ENCODE measurements around the gene VWF. TPM values are rescaled to one million over a fixed set of nuclear protein-coding genes. Genes with fewer than 3 reads are reported as not detected.

Gene VWF
- total and polyA plus RNA-seq, 5 donors: 144 to 388 (median 242) TPM

GRCh38 chr12:6086316-6086715 is 38.2 kb downstream of the VWF start:
- 87% methylated on average over 2 of the region's 2 CpGs for WGBS
- no peak for DNase-seq
- Histone ChIP-seq H3K9me3 (ENCODE audit: control insufficient read depth, low read length) (no peaks in the 10 kb centered on the region), H3K4me1 (ENCODE audit: control insufficient read depth, insufficient read depth, low read length) (peaks cover 8% of the 10 kb centered on the region), H3K27ac (ENCODE audit: low read length) (no peak overlapping the region), H3K4me3 (ENCODE audit: low read length) (no peak overlapping the region), H3K27me3 (ENCODE audit: control insufficient read depth, insufficient read depth) (no peaks in the 10 kb centered on the region)
- intact Hi-C loops (cut with DNase I): no loop called here
- no peak for ATAC-seq

DNA sequence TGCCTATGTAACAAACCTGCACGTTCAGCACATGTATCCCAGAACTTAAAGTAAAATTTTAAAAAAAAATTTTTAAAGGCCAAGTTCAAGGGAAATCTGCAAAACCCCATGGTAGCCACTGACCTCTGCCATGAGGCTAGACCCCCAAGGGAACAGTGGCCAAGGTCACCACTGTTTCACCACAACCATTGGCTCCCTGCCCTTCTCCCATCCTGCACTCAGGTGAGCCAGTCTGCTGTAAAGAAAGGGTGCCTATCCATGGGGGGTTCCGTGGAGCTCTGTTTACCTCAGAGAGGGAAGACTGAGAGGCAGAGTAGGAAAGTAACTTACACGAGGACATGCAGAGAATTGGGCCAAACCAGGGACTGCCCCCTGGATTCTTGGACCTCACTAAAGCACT is 38.6 kb downstream of the VWF start:
- no peaks in the 10 kb centered on the region for H3K9me3 ChIP-seq (ENCODE audit: control insufficient read depth, low read length)
- intact Hi-C loops (cut with DNase I): no loop called here
- H3K4me3 ChIP-seq (ENCODE audit: low read length): no peak overlapping the region
- no peak overlapping the region for H3K27ac ChIP-seq (ENCODE audit: low read length)
- no peak for DNase-seq
- H3K4me1 ChIP-seq (ENCODE audit: control insufficient read depth, insufficient read depth, low read length): peaks cover 8% of the 10 kb centered on the region
- WGBS: 78% methylated on average over 3 of the region's 3 CpGs
- H3K27me3 ChIP-seq (ENCODE audit: control insufficient read depth, insufficient read depth): no peaks in the 10 kb centered on the region
- ATAC-seq: no peak

DNA sequence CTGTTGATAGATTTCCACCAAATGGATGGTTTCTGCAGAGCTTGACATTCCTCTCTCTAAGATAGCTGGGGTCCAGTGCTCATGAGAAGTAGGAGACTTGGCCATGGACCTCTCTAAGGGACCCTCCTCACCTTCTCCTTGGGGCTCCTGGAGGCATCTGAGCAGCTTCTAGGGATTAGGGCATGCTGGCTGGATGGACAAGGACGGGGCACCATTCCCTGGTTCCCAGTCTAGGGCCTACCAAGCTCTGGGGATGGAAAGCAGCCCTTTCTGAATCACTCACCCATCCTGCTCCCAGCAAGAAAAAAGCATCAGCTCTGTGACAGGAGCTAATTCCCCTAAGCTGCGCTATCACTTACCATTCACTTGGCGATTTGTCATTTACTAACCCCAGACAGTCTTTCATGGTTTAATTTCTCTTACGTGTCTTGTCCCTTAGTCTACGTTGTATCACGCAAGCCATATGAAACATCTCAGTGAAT is 39.5 kb downstream of the VWF start:
- DNase-seq (no peak), ATAC-seq (no peak)
- H3K27ac ChIP-seq (ENCODE audit: low read length): peak overlapping the region; percentile 67
- WGBS: 98% methylated on average over 6 of the region's 6 CpGs
- H3K9me3 ChIP-seq (ENCODE audit: control insufficient read depth, low read length): no peaks in the 10 kb centered on the region
- H3K4me3 ChIP-seq (ENCODE audit: low read length): no peak overlapping the region
- intact Hi-C loops (cut with DNase I): loop anchor here in 1 of 4 donors (5.0 kb wide), 1 partner anchor 37 kb away; the partner anchor contains the start of gene VWF
- H3K4me1 ChIP-seq (ENCODE audit: control insufficient read depth, insufficient read depth, low read length): peaks cover 8% of the 10 kb centered on the region
- no peaks in the 10 kb centered on the region for H3K27me3 ChIP-seq (ENCODE audit: control insufficient read depth, insufficient read depth)

- intact Hi-C loops (cut with DNase I): loop anchor here in 1 of 4 donors (5.0 kb wide), 1 partner anchor 38 kb away; the partner anchor contains the start of gene VWF
- DNase-seq: no peak
- Histone ChIP-seq H3K4me3 (ENCODE audit: low read length) (no peak overlapping the region), H3K4me1 (ENCODE audit: control insufficient read depth, insufficient read depth, low read length) (peaks cover 8% of the 10 kb centered on the region), H3K27me3 (ENCODE audit: control insufficient read depth, insufficient read depth) (no peaks in the 10 kb centered on the region), H3K9me3 (ENCODE audit: control insufficient read depth, low read length) (no peaks in the 10 kb centered on the region), H3K27ac (ENCODE audit: low read length) (peak overlapping the region; percentile 51)
- ATAC-seq: peak; percentile 8 to 59
- whole genome bisulfite sequencing: 46% methylated on average over 7 of the region's 7 CpGs
Observed at GRCh38 chr12:6084261-6084968, 40.1 kb downstream of the VWF start.

DNA sequence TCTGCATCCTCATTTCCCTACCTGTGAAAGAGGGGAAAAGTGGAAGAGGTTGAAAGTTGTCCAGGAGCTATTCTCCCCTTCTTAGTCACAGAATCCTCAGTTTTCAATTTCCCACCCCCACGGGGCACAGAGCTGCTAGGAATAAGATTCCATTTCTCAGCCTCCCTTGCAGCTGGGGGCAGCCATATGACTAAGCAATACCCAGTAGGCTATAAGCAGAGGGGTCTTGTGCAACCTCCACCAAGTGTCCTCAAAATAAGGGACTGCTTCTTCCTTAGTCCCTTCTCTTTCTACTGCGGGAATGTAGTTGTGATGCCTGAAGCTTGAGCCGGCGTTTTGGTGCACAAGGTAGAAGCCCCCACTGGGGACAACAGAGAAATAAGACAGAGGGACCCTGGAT is 40.9 kb downstream of the VWF start:
- DNase-seq: no peak
- ATAC-seq: no peak
- peak overlapping the region; percentile 40 for H3K27ac ChIP-seq (ENCODE audit: low read length)
- H3K4me3 ChIP-seq (ENCODE audit: low read length): no peak overlapping the region
- intact Hi-C loops (cut with DNase I): loop anchor here in 1 of 4 donors (5.0 kb wide), 1 partner anchor 39 kb away; the partner anchor contains the start of gene VWF
- no peaks in the 10 kb centered on the region for H3K27me3 ChIP-seq (ENCODE audit: control insufficient read depth, insufficient read depth)
- no peaks in the 10 kb centered on the region for H3K9me3 ChIP-seq (ENCODE audit: control insufficient read depth, low read length)
- peaks cover 10% of the 10 kb centered on the region for H3K4me1 ChIP-seq (ENCODE audit: control insufficient read depth, insufficient read depth, low read length)
- 75% methylated on average over 4 of the region's 4 CpGs for WGBS

GRCh38 chr12:6082613-6083012 is 41.9 kb downstream of the VWF start:
- Histone ChIP-seq H3K4me1 (ENCODE audit: control insufficient read depth, insufficient read depth, low read length) (peaks cover 10% of the 10 kb centered on the region), H3K9me3 (ENCODE audit: control insufficient read depth, low read length) (no peaks in the 10 kb centered on the region), H3K4me3 (ENCODE audit: low read length) (no peak overlapping the region), H3K27ac (ENCODE audit: low read length) (no peak overlapping the region), H3K27me3 (ENCODE audit: control insufficient read depth, insufficient read depth) (no peaks in the 10 kb centered on the region)
- DNase-seq (no peak), ATAC-seq (no peak)
- intact Hi-C loops (cut with DNase I): loop anchor here in 1 of 4 donors (5.0 kb wide), 1 partner anchor 40 kb away; the partner anchor contains the start of gene VWF
- WGBS: 89% methylated on average over 3 of the region's 3 CpGs

DNA sequence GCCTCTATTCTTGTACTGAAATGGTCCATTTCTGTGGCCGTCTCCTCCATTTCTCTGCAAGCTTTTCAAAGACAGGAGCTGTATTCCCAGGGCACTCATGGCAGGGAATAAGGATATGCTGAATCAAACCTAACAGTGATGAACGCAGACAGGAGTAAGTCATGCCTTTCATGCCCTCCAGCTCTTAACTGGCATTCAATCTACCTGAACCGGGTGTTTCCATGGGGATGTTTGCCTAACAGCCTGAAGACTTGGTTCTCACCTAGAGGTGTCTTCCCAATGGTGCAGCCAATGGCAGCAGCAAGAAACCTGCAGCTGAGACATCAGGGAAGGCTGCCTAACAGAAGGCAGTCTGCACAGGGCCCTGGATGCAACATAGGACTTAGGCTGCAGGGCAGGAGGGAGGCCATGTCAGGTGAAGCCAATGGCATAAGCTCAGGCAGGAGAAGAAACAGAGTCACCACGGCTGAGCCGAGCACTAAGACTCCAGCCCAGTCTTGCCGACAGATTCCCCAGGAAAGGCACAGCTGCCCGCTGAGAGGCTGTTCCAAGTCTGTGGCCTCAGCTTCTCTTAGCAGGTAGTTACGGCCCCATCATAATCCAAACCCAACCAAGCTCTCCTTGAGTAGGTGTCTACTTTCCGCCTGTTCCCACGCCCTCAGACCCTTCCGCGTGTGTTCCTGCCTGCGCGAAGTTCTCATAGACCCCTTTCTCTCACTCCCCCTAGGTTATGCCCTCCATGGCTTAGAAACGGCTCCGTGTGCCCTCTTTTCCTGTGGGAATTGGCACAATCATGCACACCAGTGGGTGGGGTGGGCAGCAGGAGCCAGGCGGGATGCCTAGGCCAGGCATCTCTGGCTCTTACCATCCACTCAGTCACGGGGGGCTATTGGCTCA is 44.1 kb downstream of the VWF start:
- peaks cover 15% of the 10 kb centered on the region for H3K4me1 ChIP-seq (ENCODE audit: control insufficient read depth, insufficient read depth, low read length)
- no peaks in the 10 kb centered on the region for H3K27me3 ChIP-seq (ENCODE audit: control insufficient read depth, insufficient read depth)
- DNase-seq: peak in 2 of 3 donors; percentile 17 to 26
- intact Hi-C loops (cut with DNase I): loop anchor here in 1 of 4 donors (5.0 kb wide), 1 partner anchor 42 kb away; the partner anchor contains the start of gene VWF
- WGBS: 90% methylated on average over 18 of the region's 18 CpGs
- H3K4me3 ChIP-seq (ENCODE audit: low read length): no peak overlapping the region
- no peak for ATAC-seq
- H3K27ac ChIP-seq (ENCODE audit: low read length): no peak overlapping the region
- no peaks in the 10 kb centered on the region for H3K9me3 ChIP-seq (ENCODE audit: control insufficient read depth, low read length)

- DNase-seq: peak in 1 of 3 donors; percentile 18
Observed at GRCh38 chr12:6078398-6079096, 45.9 kb downstream of the VWF start.

GRCh38 chr12:6077692-6078083 is 46.8 kb downstream of the VWF start:
- H3K27me3 ChIP-seq (ENCODE audit: control insufficient read depth, insufficient read depth): no peaks in the 10 kb centered on the region
- H3K27ac ChIP-seq (ENCODE audit: low read length): no peak overlapping the region
- H3K4me1 ChIP-seq (ENCODE audit: control insufficient read depth, insufficient read depth, low read length): peaks cover 11% of the 10 kb centered on the region
- no peak overlapping the region for H3K4me3 ChIP-seq (ENCODE audit: low read length)
- intact Hi-C loops (cut with DNase I): no loop called here
- WGBS: 88% methylated on average over 6 of the region's 6 CpGs
- no peaks in the 10 kb centered on the region for H3K9me3 ChIP-seq (ENCODE audit: control insufficient read depth, low read length)
- DNase-seq (no peak), ATAC-seq (no peak)

More at GRCh38 chr12:6078398-6079096, 45.9 kb downstream of the VWF start:
- peaks cover 11% of the 10 kb centered on the region for H3K4me1 ChIP-seq (ENCODE audit: control insufficient read depth, insufficient read depth, low read length)
- peak overlapping the region; percentile 70 for H3K27ac ChIP-seq (ENCODE audit: low read length)
- H3K4me3 ChIP-seq (ENCODE audit: low read length): no peak overlapping the region
- intact Hi-C loops (cut with DNase I): no loop called here
- H3K9me3 ChIP-seq (ENCODE audit: control insufficient read depth, low read length): no peaks in the 10 kb centered on the region
- ATAC-seq: peak; percentile 9 to 69
- 63% methylated on average over 3 of the region's 3 CpGs for whole genome bisulfite sequencing
- H3K27me3 ChIP-seq (ENCODE audit: control insufficient read depth, insufficient read depth): no peaks in the 10 kb centered on the region

DNA sequence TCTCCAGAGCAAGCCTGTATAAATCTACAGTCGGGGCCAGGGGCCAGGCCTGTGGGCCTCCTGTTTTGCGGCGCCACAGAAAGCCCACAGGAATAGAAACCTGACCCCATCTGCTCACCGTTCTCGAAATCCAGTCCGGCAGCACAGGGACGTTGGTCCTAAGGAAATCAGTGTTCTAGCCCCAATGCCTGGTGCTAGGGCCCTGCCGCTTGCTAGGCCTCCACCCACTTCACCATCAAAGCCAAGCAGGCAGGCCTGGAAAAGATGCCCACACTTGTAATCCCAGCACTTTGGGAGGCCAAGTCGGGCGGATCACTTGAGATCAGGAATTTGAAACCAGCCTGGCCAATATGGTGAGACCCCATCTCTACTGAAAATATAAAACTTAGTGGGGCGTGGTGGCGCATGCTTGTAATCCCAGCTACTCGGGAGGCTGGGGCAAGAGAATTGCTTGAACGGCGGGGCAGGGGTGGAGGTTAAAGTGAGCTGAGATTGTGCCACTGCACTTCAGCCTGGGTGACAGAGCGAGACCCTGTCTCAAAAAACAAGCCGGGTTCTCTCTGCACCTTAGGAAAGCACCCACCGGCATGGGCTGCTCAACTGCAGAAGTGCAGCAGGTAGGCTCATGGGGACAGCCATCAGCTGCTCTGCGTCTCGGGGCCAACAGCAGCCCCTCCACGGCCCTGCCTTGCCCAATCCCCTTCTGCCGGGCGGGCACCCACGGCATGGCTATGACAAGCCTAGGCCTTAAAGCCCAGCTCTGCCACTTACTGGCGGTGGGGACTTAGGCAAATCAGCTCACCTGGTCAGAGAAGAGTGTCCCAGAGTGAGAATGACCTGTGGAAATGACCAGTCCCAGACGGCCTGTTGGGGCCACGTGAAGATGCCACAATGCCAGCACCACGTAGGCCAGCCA is 47.4 kb downstream of the VWF start:
- 94% methylated on average over 28 of the region's 28 CpGs for WGBS
- H3K4me1 ChIP-seq (ENCODE audit: control insufficient read depth, insufficient read depth, low read length): peaks cover 11% of the 10 kb centered on the region

More for the DNA sequence above, 47.4 kb downstream of the VWF start:
- ATAC-seq (no peak), DNase-seq (peak in 1 of 3 donors; percentile 40)
- intact Hi-C loops (cut with DNase I): no loop called here
- Histone ChIP-seq H3K27me3 (ENCODE audit: control insufficient read depth, insufficient read depth) (no peaks in the 10 kb centered on the region), H3K9me3 (ENCODE audit: control insufficient read depth, low read length) (no peaks in the 10 kb centered on the region), H3K27ac (ENCODE audit: low read length) (peak overlapping the region; percentile 39), H3K4me3 (ENCODE audit: low read length) (no peak overlapping the region)

Data from right cardiac atrium (tissue), 5 donors.